AG10803 (cell line): ENCODE results near the gene SF3B3.
A peak's percentile ranks its signal among the peaks of the same experiment; 100 is the strongest.
"Not testable (repeated sequence)": the region's sequence is repeated elsewhere in the genome, so short reads cannot be mapped to it uniquely, and the experiment has no call there.

Experiments used
- DNase-seq: peaks from one replicate; pipeline ENCODE4 v3.0.0; 2010; ENCODE audit warnings: low read depth
- H3K4me3 ChIP-seq: 2 replicates; pipeline ENCODE4 v1.5.1; 2011; ENCODE audit warnings: mild to moderate bottlenecking, low read length, control low read depth
- TF ChIP-seq, protein P1 (sequence below): conservative IDR thresholded peaks from 2 replicates; pipeline ENCODE4 v1.5.1; 2011; ENCODE audit warnings: mild to moderate bottlenecking, low read length, control low read depth, inconsistent platforms

The SF3B3 gene

GRCh38 chr16:70579648-70580630 lies 56.3 kb downstream of the SF3B3 start:
- TF ChIP-seq, protein P1, sequence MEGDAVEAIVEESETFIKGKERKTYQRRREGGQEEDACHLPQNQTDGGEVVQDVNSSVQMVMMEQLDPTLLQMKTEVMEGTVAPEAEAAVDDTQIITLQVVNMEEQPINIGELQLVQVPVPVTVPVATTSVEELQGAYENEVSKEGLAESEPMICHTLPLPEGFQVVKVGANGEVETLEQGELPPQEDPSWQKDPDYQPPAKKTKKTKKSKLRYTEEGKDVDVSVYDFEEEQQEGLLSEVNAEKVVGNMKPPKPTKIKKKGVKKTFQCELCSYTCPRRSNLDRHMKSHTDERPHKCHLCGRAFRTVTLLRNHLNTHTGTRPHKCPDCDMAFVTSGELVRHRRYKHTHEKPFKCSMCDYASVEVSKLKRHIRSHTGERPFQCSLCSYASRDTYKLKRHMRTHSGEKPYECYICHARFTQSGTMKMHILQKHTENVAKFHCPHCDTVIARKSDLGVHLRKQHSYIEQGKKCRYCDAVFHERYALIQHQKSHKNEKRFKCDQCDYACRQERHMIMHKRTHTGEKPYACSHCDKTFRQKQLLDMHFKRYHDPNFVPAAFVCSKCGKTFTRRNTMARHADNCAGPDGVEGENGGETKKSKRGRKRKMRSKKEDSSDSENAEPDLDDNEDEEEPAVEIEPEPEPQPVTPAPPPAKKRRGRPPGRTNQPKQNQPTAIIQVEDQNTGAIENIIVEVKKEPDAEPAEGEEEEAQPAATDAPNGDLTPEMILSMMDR = no peak
- no peak for DNase-seq
- no peak overlapping the region for H3K4me3 ChIP-seq

DNA sequence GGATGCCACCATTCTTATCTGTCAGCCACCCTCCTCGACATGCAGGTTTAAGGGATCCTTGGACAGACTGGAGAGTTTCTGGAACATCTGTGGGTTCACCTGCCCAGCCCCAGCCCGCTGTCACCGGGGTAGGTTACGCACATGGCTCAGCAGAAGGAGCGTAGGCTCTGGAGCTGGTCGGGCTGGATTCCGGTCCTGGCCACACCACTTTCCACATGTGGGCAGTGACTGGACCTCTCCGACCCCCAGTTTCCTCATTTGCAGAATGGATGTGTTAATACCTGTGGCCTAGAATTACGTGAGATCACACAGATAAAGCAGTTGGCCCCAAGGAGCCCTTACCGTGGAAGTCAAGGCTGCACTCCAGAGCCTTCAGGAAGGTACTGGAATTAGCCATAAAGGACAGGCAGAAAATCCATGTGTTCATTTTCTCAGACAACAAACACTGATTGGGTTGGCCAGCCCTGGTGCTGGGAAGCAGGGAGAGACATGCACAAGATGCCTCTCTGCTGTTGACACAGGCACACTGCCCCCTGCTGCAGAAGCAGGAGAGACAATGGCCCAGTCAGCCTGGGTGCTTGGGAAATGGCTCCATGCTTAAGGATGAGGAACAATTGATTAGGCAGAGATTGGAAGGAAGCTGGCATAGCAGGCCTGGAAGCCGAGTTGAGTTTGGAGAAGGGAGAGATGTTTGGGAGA lies 58.8 kb downstream of the SF3B3 start:
- no peak for DNase-seq
- TF ChIP-seq, protein P1 = peak; percentile 13
- H3K4me3 ChIP-seq = no peak overlapping the region

DNA sequence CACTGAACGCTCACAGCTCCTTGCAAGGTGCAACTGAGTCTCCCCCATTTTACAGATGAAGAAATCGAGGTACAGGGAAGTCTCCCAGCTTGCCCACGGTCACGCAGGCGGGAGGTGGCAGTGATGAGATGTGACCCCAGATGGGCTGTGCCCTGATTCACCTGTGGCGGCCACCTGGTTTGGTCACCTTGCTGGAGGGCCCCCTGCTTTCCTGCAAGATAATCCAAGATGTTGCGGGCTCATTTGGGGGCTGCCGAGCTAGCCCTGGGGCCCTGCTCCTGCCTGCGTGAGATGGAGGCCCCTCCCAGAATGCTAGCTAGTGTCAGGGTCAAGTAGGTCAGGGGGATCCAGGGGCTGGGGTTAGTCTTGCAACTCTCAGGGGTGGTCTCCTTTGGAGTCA lies 63.1 kb downstream of the SF3B3 start:
- TF ChIP-seq, protein P1 = no peak
- DNase-seq = no peak
- H3K4me3 ChIP-seq = no peak overlapping the region

- TF ChIP-seq, protein P1 = no peak
- DNase-seq = no peak
- no peak overlapping the region for H3K4me3 ChIP-seq
These were observed 64.9 kb downstream of the SF3B3 start for GRCh38 chr16:70588565-70588964.

GRCh38 chr16:70589416-70589815 lies 65.8 kb downstream of the SF3B3 start:
- DNase-seq = not testable (repeated sequence)

DNA sequence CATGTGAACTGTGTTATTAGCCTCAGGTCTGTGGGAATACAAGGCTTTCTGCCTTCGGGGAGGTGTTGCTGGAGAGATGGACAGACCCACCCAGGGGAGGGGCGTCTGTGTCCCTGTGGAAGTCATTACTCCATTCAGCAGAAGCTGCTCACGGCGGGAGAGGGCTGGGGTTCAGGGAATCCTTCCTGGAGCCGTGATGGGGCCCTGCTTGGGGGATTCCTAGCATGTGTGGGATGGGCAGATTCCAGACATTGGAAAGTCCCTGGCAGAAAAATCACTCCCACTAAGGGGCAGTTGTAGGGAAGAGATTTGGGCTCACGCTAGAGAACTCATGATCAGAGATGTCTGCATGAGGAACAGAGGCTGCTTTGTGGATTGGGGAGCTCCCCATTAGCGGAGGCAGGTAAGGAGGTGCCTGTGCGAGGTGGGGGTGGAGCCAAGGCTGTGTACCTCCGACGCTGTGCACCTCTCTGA lies 66.4 kb downstream of the SF3B3 start:
- TF ChIP-seq, protein P1 = no peak
- H3K4me3 ChIP-seq = no peak overlapping the region
- DNase-seq = peak; percentile 47

More at GRCh38 chr16:70589416-70589815, 65.8 kb downstream of the SF3B3 start:
- H3K4me3 ChIP-seq = not testable (repeated sequence)

DNA sequence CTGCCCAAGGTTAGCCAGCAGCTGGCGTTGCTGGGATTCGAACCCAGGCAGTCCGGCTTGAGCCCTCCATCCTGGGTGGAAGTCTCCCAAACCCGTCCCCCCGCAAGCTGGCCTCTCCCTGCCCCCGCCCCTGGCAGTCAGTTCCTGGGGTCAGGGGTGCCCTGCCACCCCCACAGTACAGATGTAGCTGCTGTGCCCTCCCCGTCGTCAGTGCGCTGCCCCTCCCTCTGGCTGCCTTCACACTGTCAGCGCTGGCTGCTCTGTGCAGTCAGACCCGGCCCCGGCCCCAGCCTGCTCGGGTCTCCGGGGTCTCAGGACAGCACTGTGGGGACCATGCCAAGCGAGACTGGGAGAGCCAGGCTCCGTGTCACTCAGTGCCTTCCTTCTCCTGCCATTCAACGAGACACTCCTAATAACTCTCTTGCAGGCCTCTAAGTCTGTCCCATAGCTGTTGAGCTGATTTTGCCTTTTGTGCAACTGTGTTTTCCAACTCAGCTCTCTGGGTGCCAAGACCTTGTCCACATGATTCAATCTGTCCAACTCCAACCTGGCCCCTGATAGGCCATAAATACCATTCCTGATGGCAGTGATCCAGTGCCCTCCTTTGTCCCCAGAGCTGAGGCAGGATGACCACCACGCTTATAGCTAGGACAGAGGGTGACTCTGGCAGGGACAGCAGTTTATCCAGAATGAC lies 67.3 kb downstream of the SF3B3 start:
- TF ChIP-seq, protein P1 = no peak
- H3K4me3 ChIP-seq = no peak overlapping the region
- DNase-seq = no peak
